Activated gamma-delta T cell treated with anti-CD3 and anti-CD28 coated beads, Interleukin-2, amount 50 U/mL, for 16 hours (primary cell): Measurements from ENCODE around the gene CDKL2.

Experiments
- DNase-seq: peaks from one replicate; pipeline ENCODE4 v3.0.0-alpha.2; 2020; ENCODE audit warnings: low read depth

Gene CDKL2

GRCh38 chr4:75639124-75639695, 8.9 kb upstream of the CDKL2 start:
- no peak for DNase-seq

GRCh38 chr4:75637827-75638226, 7.5 kb upstream of the CDKL2 start:
- no peak for DNase-seq

GRCh38 chr4:75637176-75637575, 6.8 kb upstream of the CDKL2 start:
- no peak for DNase-seq

DNA sequence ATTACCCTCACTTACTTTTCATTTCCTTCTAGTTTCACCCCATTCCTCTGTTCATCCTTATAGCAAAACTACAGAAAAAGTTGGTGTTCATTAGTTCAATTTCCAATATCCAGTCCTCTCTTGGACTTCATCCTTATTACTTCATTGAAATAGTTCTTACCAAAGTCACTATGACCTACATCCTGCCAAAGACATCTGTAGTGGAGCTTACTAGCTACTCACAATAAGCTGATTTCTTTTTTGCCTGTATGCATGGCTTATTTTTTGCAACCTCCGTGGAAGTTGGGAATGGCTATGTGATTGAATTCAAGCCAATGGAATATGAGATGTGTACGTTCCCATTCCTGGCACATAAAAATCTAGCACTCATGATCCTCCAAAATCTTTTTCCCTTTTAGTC, 4.6 kb upstream of the CDKL2 start:
- DNase-seq, result no peak

- DNase-seq, result no peak
Observed at GRCh38 chr4:75634281-75634680, 4.0 kb upstream of the CDKL2 start.

GRCh38 chr4:75633846-75634245, 3.5 kb upstream of the CDKL2 start:
- DNase-seq, result no peak

- no peak for DNase-seq
Observed at GRCh38 chr4:75630937-75631329, 605 bp upstream of the CDKL2 start.

GRCh38 chr4:75629239-75629638, 1.1 kb downstream of the CDKL2 start:
- DNase-seq, result no peak

- no peak for DNase-seq
Observed at GRCh38 chr4:75623026-75623425, 7.3 kb downstream of the CDKL2 start.

GRCh38 chr4:75621715-75622114, 8.6 kb downstream of the CDKL2 start:
- no peak for DNase-seq

DNA sequence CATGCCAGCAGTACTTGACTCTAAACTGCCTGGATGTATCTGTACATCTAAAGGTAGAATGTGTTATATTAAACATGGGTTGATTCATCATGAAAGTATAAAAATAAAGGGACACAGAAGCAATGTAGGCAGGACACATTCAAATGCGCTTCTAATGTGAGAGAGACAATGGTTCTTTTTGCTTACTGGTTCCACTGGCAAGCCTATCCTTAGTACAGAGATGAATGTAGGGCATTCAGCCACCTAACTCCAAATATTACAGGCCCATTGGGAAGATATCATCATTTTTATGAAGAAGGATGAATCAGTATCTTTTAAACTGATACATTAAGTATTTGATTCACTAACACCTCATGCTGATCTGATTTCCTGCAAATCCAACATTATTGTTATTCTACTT, 18.0 kb downstream of the CDKL2 start:
- DNase-seq, result no peak

DNA sequence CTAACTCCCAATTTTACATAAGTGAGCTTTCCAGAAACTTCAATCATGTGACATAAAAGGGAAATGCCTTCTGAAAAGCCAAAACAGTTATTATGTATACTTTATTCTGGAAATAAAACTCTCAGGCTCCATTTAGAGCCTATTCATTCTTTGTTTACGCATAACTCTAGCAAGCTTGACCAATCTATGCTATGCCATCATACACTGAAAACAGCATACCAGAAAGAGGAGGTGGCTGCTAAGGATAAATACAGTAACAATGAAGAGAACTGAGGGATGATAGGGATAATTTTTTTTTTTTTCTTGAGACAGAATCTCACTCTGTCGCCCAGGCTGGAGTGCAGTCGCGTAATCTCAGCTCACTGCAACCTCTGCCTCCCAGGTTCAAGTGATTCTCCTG, 24.4 kb downstream of the CDKL2 start:
- DNase-seq, result no peak

GRCh38 chr4:75599647-75600046, 30.7 kb downstream of the CDKL2 start:
- DNase-seq, result no peak

- no peak for DNase-seq
Observed at GRCh38 chr4:75598390-75598789, 31.9 kb downstream of the CDKL2 start.

GRCh38 chr4:75596061-75596460, 34.3 kb downstream of the CDKL2 start:
- DNase-seq, result no peak

DNA sequence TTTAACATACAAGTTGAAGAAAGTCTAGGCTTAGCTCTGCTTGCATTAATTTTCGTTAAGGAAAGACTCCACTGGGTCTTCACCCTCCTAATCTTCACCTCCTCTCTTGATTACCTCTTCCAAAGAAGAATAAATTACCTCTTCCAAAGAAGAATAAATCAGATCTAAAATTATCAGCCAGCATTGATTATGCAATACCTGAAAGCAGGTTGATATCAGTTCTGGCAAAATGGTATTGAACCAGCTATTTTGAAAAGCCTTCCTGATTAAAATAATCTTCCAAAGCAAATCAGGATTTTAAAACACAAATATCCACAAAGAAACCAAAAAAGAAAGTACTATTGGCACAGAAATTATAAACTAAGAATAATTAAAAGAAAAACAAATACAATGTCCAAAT, 36.9 kb downstream of the CDKL2 start:
- no peak for DNase-seq

GRCh38 chr4:75584067-75584466, 46.3 kb downstream of the CDKL2 start:
- no peak for DNase-seq

- DNase-seq, result no peak
Observed at GRCh38 chr4:75567725-75568124, 62.6 kb downstream of the CDKL2 start.

- DNase-seq, result no peak
Observed at GRCh38 chr4:75566911-75567310, 63.4 kb downstream of the CDKL2 start.

DNA sequence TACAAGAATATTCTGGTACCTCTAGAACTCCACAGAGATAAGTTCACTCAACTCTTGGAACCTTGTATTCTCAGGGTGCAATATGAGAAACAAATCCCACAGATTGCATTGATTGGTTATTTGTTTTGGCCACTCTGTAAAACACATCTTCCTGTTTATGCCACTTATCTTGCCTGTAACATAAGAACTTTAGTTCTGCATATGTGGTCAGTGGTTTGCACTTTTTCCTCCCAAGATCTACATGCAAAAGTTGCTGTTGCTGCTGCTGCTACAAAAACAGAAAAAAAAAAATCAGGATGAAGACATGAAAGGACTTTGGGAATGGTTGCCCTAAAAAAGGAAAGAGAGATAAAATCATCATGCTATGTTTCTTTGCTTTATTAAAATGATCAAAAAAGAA, 64.8 kb downstream of the CDKL2 start:
- DNase-seq, result no peak

DNA sequence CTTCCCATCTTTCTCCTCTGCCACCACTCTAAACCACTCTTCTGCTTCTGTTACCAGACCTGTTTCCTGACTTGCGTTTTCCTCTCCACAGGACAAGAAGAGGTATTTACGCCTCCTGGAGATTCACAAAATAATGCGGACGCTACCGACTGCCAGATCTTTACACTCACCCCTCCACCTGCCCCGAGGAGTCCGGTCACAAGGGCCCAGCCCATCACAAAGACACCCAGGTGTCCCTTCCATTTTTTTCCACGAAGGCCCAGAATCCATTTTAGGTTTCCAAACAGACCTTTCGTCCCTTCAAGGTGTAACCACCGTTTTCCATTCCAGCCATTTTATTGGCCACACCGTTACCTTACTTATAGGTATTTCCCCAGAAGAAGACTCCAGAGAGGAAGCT, 66.3 kb downstream of the CDKL2 start:
- no peak for DNase-seq

DNA sequence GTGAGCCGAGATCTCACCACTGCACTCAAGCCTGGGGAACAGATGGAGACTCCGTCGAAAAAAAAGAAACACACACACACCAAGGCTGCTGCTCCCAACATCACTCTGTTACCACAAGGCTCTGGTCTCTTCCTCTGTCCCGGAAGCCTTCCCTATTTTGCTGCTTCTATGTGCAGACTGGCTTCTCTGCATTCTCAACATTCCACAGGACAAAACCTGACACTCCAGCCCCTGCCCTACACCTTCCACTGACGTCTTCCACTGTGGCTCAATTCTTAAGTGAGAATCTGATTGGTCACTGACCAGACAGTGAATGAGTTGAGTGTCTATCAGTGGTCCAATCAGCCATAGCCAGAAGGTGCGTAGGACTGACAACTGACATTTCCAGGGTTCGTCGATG, 68.5 kb downstream of the CDKL2 start:
- no peak for DNase-seq

- no peak for DNase-seq
Observed at GRCh38 chr4:75557696-75558095, 72.6 kb downstream of the CDKL2 start.

GRCh38 chr4:75555294-75556164, 74.8 kb downstream of the CDKL2 start, which contains the start of gene ODAPH:
ODAPH (plus strand) TSS chr4:75556066; CDS start chr4:75556083, 17 bp downstream.
- DNase-seq, result no peak
